RCC 7860 (cell line): ENCODE measurements around the gene GTPBP4.

Experiments
- DNase-seq: peaks from one replicate; pipeline ENCODE4 v3.0.0-alpha.2; 2015; ENCODE audit warnings: low spot score
- FAIRE-seq: peaks from 2 replicates; lab custom pipeline; 2012; peaks lifted over from hg19 to GRCh38; lab: Jason Lieb, UNC

Gene GTPBP4

GRCh38 chr10:987870-988666 is at the start of gene GTPBP4:
GTPBP4 (plus strand) TSS chr10:988434; CDS start chr10:988480, 46 bp downstream.
- FAIRE-seq (peak; percentile 52), DNase-seq (peak; percentile 92)

DNA sequence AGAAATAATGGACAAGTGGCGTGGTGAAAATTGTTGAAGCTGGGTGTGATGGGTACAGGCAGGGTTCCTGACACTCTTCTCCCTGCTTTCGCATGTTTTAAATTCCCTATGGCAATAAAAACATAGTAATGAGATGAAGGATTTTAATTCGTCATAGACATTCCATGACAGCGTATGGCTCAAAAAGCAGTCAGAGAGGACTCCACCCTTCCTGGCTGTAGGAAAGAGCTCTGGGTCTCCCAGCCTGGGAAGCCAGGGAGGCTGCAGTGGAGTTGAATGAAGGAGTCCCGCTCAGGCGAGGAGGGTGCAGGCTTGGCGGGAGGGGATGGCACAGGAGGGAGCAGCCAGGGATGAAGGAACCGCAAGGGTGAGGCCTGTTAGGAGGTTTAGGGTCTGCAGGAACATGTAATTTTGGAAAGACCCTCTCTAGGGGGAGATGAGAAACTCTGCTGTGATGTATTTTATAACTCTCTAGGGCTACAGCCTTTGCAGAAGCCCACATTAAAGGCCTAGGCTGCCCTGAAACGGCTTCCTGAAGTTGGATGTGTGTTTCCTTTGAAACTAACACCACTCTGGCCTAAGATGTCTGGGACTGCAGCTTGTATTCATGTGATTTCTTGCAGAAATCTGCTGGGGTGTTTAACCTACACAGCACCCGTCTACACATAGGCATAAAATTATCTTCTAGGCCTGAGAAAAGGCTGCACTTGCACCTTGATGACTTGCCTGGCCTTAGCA is 49.1 kb upstream of the GTPBP4 start:
- DNase-seq: no peak

DNA sequence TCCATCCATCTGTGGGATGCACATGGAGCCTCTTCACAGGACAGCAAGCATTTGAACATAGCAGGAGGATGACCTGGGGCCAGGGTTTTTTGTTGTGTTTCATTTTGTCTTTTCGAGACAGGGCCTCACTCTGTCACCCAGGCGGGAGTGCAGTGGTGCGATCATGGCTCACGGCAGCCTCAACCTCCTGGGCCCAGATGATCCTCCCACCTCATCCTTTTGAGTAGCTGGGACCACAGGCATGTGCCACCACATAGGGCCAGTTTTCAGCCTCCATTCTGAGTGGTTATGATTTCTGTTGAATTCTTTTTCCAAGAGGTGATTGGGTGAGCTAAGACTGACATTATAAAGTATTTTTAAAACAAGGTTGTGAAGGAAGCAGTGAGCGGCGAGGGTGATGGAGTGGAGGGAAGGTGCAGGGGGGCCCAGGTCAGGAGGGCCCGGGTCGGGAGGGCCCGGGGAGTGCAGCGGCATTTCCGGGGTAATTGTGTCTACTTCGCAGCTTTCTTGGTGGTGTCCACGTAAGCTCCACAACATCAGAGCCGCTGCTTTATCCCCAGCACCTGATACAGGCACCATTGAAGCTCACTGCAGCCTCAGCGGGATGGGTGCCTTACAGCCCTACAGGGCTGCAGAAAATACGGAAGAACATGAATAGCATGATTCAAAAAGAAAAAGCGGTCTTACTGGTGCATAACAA is 44.8 kb upstream of the GTPBP4 start:
- DNase-seq: no peak
- no peak for FAIRE-seq

More for the DNA sequence above, 49.1 kb upstream of the GTPBP4 start:
- no peak for FAIRE-seq

- FAIRE-seq (no peak), DNase-seq (no peak)
Measured at GRCh38 chr10:944034-944831, 44.0 kb upstream of the GTPBP4 start.

GRCh38 chr10:945778-946177 is 42.5 kb upstream of the GTPBP4 start:
- no peak for DNase-seq
- FAIRE-seq: no peak

GRCh38 chr10:947051-947450 is 41.2 kb upstream of the GTPBP4 start:
- FAIRE-seq: no peak

GRCh38 chr10:947881-948280 is 40.4 kb upstream of the GTPBP4 start:
- FAIRE-seq: no peak

More at GRCh38 chr10:947051-947450, 41.2 kb upstream of the GTPBP4 start:
- no peak for DNase-seq

DNA sequence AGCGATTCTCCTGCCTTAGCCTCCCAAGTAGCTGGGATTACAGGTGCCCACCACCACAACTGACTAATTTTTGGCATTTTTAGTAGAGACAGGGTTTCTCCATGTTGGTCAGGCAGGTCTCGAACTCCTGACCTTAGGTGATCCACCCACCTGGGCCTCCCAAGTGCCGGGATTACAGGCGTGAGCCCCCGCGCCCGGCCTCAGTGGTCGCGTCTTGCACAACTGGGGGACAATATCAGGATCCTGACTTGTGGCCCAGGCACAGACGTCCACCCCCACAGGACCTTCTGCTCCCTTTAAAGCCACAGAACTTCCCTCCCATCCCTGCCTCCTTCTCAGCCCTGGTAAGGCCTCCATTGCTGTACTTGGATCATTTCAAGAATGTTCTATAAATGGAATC is 39.9 kb upstream of the GTPBP4 start:
- DNase-seq (no peak), FAIRE-seq (no peak)

More at GRCh38 chr10:947881-948280, 40.4 kb upstream of the GTPBP4 start:
- no peak for DNase-seq

GRCh38 chr10:949446-949845 is 38.8 kb upstream of the GTPBP4 start:
- DNase-seq (no peak), FAIRE-seq (no peak)

GRCh38 chr10:953836-954235 is 34.4 kb upstream of the GTPBP4 start:
- no peak for FAIRE-seq
- DNase-seq: no peak

DNA sequence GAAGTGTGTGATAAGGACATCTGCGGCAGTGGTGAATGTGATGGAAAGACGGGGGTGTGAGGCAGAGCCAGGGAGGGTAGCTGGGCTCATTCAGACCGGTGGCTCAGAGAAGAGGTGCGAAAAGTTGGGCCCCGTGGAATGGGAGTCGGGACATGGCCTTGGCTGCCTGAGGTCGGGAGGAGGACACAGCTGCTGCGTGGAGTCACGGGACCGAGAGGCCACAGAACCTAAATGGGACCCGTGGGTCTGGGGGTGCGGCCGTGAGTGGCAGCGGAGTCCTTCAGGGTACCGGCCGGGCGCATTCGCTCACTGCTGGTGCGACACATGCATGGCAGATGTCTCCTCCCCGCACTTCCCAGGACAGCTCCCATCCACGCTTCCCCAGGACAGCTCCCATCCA is 33.8 kb upstream of the GTPBP4 start:
- DNase-seq (no peak), FAIRE-seq (no peak)

GRCh38 chr10:955127-955819 is 33.0 kb upstream of the GTPBP4 start:
- FAIRE-seq (no peak), DNase-seq (no peak)

DNA sequence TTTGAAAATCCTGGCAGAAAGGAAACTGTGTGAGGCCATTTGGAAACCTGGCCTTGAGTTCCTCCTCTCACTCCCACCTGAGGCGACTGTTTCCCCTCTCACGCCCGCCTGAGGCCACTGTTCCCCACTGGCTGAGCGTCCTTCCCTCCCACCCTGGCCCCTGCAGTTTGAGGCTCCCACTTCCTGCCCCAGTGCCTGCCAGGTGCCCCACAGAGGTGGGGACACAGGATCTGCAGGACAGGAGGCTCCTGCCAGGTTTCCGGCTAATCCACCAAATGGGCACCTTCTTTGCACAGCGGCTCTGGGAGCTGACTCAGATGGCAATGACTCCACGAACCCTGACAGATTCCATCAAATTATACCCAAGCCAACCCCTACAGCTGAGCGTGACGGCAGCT is 32.4 kb upstream of the GTPBP4 start:
- DNase-seq: no peak
- no peak for FAIRE-seq

- DNase-seq: no peak
Measured at GRCh38 chr10:958106-958505, 30.1 kb upstream of the GTPBP4 start.

GRCh38 chr10:958856-959255 is 29.4 kb upstream of the GTPBP4 start:
- no peak for FAIRE-seq
- DNase-seq: no peak

More at GRCh38 chr10:958106-958505, 30.1 kb upstream of the GTPBP4 start:
- no peak for FAIRE-seq

GRCh38 chr10:962342-962741 is 25.9 kb upstream of the GTPBP4 start:
- no peak for DNase-seq
- FAIRE-seq: no peak

- DNase-seq: no peak
- FAIRE-seq: no peak
Measured at GRCh38 chr10:963186-963585, 25.0 kb upstream of the GTPBP4 start.

DNA sequence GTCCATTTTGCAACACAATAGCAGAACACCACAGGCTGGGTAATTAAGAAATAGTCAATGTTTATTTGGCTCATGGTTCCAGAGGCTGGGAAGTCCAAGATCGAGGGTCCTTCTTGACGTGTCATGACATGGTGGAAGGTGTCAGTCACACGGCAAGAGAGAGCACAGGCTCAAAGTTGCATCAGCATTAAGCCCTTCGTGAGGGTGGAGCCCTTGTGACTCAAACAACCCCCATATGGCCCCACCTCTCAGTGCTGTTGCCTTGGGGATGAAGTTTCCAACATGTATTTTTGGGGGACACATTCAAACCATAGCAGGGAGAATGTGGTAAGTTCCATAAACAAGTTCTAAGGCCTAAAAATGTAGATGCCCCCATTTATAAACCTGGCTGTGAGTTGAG is 24.6 kb upstream of the GTPBP4 start:
- no peak for FAIRE-seq

DNA sequence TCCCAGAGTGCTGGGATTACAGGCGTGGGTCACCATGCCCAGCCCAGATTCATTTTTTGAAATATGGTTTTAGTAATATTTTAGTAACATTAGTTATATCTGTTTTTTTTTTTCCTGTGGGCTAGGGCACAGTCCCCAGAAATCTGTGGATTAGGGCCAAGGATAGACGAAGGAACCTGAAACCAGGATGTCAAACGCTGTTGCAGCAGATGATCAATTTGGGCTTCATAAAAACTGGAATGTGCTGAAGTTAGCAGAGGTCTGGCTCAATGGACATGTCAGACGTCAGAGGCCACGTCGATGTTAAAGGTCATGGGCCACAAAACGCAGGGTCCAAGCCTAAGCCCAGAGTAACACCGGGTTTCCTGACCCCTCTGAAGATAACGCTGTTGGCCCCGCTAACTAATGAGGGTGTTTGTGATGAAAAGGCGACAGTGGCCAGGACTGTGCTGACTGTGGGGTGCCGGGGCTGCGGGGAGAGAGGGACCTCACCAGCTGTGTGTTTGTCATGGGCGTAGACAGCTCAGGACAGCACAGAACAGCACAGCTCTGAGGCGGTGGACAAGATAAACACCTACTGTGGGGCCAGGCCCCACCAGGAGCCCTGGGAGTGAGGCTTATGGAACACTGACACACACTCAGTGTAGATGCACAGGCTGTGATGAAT is 23.8 kb upstream of the GTPBP4 start:
- FAIRE-seq: no peak
- no peak for DNase-seq

More for the DNA sequence above, 24.6 kb upstream of the GTPBP4 start:
- DNase-seq: no peak
